PC-3 (cell line): ENCODE data around the gene TMEM170B. TPM values are rescaled to one million over a fixed set of nuclear protein-coding genes. Genes with fewer than 3 reads are reported as not detected.

Experiments
- ATAC-seq: fragments of 200-7000 bp; cut with Tn5 transposase; 2 replicates; pipeline ENCODE4 v1.9.1; 2020; ENCODE audit warnings: mild to moderate bottlenecking, moderate library complexity
- BruUV-seq: library from RNA; stranded (reverse); fragments of 400-500 nt; replicated peaks from 2 replicates; lab custom pipeline; 2021; lab: Mats Ljungman, UMichigan
- CTCF ChIA-PET: fragments of 300-600 bp; sonication (Branson Sonifier 250); formaldehyde crosslinking; loops from one replicate; lab custom pipeline; 2022; ENCODE audit warnings: antibody characterized with exemption; lab: Charles Lee
- POLR2A ChIA-PET: fragments of 300-600 bp; sonication (Branson Sonifier 250); formaldehyde crosslinking; loops from one replicate; lab custom pipeline; 2022; ENCODE audit warnings: antibody characterized with exemption; ENCODE audit not compliant: unreplicated experiment; lab: Charles Lee
- DNase-seq: peaks from one replicate; pipeline ENCODE4 v3.0.0-alpha.2; 2015
- H2AFZ ChIP-seq: fragments of 300-600 bp; sonication (generic); 2 replicates; pipeline ENCODE4 v1.6.0; 2016; ENCODE audit warnings: antibody characterized with exemption, low read length
- H3F3A ChIP-seq: fragments of 300-600 bp; sonication (generic); one replicate; pipeline ENCODE4 v1.6.0; 2017; ENCODE audit warnings: antibody characterized with exemption, low read length, control low read depth, mild to moderate bottlenecking; ENCODE audit not compliant: unreplicated experiment
- H3K27ac ChIP-seq: fragments of 300-600 bp; sonication (generic); 2 replicates; pipeline ENCODE4 v1.5.1; 2016; ENCODE audit warnings: mild to moderate bottlenecking, low read length
- H3K27me3 ChIP-seq: fragments of 300-600 bp; sonication (generic); 2 replicates; pipeline ENCODE4 v1.6.1; 2016; ENCODE audit warnings: low read length, mixed read lengths
- H3K36me3 ChIP-seq: fragments of 300-600 bp; sonication (generic); 2 replicates; pipeline ENCODE4 v1.6.1; 2016; ENCODE audit warnings: low read depth, mixed run types, low read length, mixed read lengths
- H3K4me1 ChIP-seq: fragments of 300-600 bp; sonication (generic); 2 replicates; pipeline ENCODE4 v1.5.1; 2016; ENCODE audit warnings: low read length; ENCODE audit not compliant: insufficient read depth
- H3K4me2 ChIP-seq: fragments of 300-600 bp; sonication (generic); 2 replicates; pipeline ENCODE4 v1.6.0; 2016; ENCODE audit warnings: low read length
- H3K4me3 ChIP-seq: fragments of 300-600 bp; sonication (generic); 2 replicates; pipeline ENCODE4 v1.5.1; 2016; ENCODE audit warnings: mild to moderate bottlenecking, low read length, mixed read lengths
- H3K79me2 ChIP-seq: fragments of 300-600 bp; sonication (generic); 2 replicates; pipeline ENCODE4 v1.6.1; 2017; ENCODE audit warnings: low read length, mixed read lengths
- H3K9ac ChIP-seq: fragments of 300-600 bp; sonication (generic); 2 replicates; pipeline ENCODE4 v1.6.0; 2016; ENCODE audit warnings: mild to moderate bottlenecking, low read length
- H3K9me2 ChIP-seq: fragments of 300-600 bp; sonication (generic); replicated peaks from 2 replicates; pipeline ENCODE4 v1.6.1; 2016; ENCODE audit warnings: mixed run types, low read length, mixed read lengths
- H3K9me3 ChIP-seq: fragments of 300-600 bp; sonication (generic); 2 replicates; pipeline ENCODE4 v1.6.1; 2016; ENCODE audit warnings: low read length, mixed read lengths
- H4K20me1 ChIP-seq: fragments of 300-600 bp; sonication (generic); 2 replicates; pipeline ENCODE4 v1.6.1; 2016; ENCODE audit warnings: low read length, mixed read lengths
- EZH2 ChIP-seq: fragments of 300-600 bp; sonication (generic); IDR thresholded peaks from one replicate; pipeline ENCODE4 v1.6.1; 2017; ENCODE audit warnings: antibody characterized with exemption, mild to moderate bottlenecking, low read length; ENCODE audit not compliant: unreplicated experiment
- EZH2phosphoT487 ChIP-seq: fragments of 300-600 bp; sonication (generic); IDR thresholded peaks from 2 replicates; pipeline ENCODE4 v1.6.1; 2018; ENCODE audit warnings: mild to moderate bottlenecking, antibody characterized with exemption, low read length, borderline replicate concordance
- intact Hi-C: fragments of 100-400 bp; cut with micrococcal nuclease; formaldehyde crosslinking; loops from 2 replicates; pipeline ENCODE4 v1.9.0; 2023
- total RNA-seq: library from RNA; depleted of rRNA; stranded (reverse); fragments of >200 nt; gene quantifications from 2 replicates; pipeline ENCODE4 v1.2.3, GENCODE V29; 2014
- TF ChIP-seq, protein P1 (sequence below): fragments of 300-600 bp; sonication (generic); conservative IDR thresholded peaks from 2 replicates; pipeline ENCODE4 v1.5.1; 2017; ENCODE audit warnings: antibody characterized with exemption, low read depth, mild to moderate bottlenecking, low read length

TMEM170B gene
- total RNA-seq, 1 experiment from 2014 or later: 0.66 TPM

DNA sequence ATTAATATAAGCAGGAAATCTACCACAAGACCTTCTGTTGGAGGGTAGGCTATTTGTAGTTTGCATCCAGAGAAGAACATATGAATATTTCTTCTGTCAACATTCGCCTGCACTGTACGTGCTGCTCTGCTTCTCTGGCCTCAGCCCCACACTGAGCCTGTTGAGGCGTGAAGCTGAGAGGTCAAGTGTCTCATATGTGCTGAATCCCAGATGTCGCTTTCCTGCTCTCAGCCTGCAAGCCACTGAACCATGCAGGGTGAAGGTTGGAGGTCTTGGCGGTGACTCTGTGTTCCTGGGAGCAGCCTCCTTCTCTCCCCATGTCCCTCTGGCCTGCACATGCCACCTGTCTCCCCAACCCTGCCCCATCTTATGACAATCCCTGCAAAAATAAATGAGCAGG lies 83.6 kb downstream of the TMEM170B start:
- no peak for TF ChIP-seq EZH2phosphoT487
- no peak overlapping the region for H3K4me3 ChIP-seq
- H3K27me3 ChIP-seq: no peaks in the 10 kb centered on the region
- intact Hi-C loops: no loop called here
- no peak overlapping the region for H3K4me2 ChIP-seq
- no peaks in the 10 kb centered on the region for H4K20me1 ChIP-seq
- no peaks in the 10 kb centered on the region for H3K79me2 ChIP-seq
- ATAC-seq: no peak
- no peak overlapping the region for H3K9ac ChIP-seq
- peaks cover 2% of the 10 kb centered on the region; the same call in 1 of the 2 replicates for H3K4me1 ChIP-seq
- POLR2A ChIA-PET: no interaction called here
- H2AFZ ChIP-seq: no peak overlapping the region
- no peak overlapping the region for H3K27ac ChIP-seq
- H3F3A ChIP-seq: no peaks in the 10 kb centered on the region
- BruUV-seq: no TSS peak
- no peaks in the 10 kb centered on the region for H3K9me2 ChIP-seq
- DNase-seq: no peak
- CTCF ChIA-PET: no interaction called here
- H3K9me3 ChIP-seq: no peaks in the 10 kb centered on the region
- H3K36me3 ChIP-seq: no peaks in the 10 kb centered on the region

GRCh38 chr6:11622156-11622555 lies 84.6 kb downstream of the TMEM170B start:
- intact Hi-C loops: no loop called here
- TF ChIP-seq, protein P1, sequence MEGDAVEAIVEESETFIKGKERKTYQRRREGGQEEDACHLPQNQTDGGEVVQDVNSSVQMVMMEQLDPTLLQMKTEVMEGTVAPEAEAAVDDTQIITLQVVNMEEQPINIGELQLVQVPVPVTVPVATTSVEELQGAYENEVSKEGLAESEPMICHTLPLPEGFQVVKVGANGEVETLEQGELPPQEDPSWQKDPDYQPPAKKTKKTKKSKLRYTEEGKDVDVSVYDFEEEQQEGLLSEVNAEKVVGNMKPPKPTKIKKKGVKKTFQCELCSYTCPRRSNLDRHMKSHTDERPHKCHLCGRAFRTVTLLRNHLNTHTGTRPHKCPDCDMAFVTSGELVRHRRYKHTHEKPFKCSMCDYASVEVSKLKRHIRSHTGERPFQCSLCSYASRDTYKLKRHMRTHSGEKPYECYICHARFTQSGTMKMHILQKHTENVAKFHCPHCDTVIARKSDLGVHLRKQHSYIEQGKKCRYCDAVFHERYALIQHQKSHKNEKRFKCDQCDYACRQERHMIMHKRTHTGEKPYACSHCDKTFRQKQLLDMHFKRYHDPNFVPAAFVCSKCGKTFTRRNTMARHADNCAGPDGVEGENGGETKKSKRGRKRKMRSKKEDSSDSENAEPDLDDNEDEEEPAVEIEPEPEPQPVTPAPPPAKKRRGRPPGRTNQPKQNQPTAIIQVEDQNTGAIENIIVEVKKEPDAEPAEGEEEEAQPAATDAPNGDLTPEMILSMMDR: no peak
- TF ChIP-seq EZH2phosphoT487: no peak
- TF ChIP-seq EZH2: no peak
- no peak for DNase-seq
- Histone ChIP-seq H3K9me3 (no peaks in the 10 kb centered on the region), H3K79me2 (no peaks in the 10 kb centered on the region), H3K4me2 (no peak overlapping the region), H3K4me1 (no peaks in the 10 kb centered on the region), H3K9me2 (no peaks in the 10 kb centered on the region), H3K27me3 (no peaks in the 10 kb centered on the region), H2AFZ (no peak overlapping the region), H3K27ac (no peak overlapping the region), H3K36me3 (no peaks in the 10 kb centered on the region), H4K20me1 (no peaks in the 10 kb centered on the region), H3K9ac (no peak overlapping the region), H3K4me3 (no peak overlapping the region), H3F3A (no peaks in the 10 kb centered on the region)
- BruUV-seq: no TSS peak
- ChIA-PET POLR2A (no interaction called here), CTCF (no interaction called here)
- no peak for ATAC-seq

GRCh38 chr6:11623272-11623671 lies 85.7 kb downstream of the TMEM170B start:
- BruUV-seq: no TSS peak
- Histone ChIP-seq H3K36me3 (no peaks in the 10 kb centered on the region), H2AFZ (no peak overlapping the region), H3K27ac (no peak overlapping the region), H3K9me3 (no peaks in the 10 kb centered on the region), H3K79me2 (no peaks in the 10 kb centered on the region), H3K9me2 (peaks cover 4% of the 10 kb centered on the region; the same call in 1 of the 2 replicates), H3K27me3 (no peaks in the 10 kb centered on the region), H3F3A (no peaks in the 10 kb centered on the region), H4K20me1 (no peaks in the 10 kb centered on the region), H3K9ac (no peak overlapping the region), H3K4me3 (no peak overlapping the region), H3K4me1 (no peaks in the 10 kb centered on the region), H3K4me2 (no peak overlapping the region)
- intact Hi-C loops: no loop called here
- POLR2A ChIA-PET: no interaction called here
- DNase-seq (no peak), ATAC-seq (no peak)
- CTCF ChIA-PET: no interaction called here
- TF ChIP-seq, protein P1: no peak
- TF ChIP-seq EZH2phosphoT487 (no peak), EZH2 (no peak)
